Vagina (tissue), 2 donors: ENCODE data around the gene DLG2.

ENCODE experiments used
- CTCF ChIP-seq, 3 experiments: fragments of 450-650 bp in 2 of 3; fragments of 200-600 bp in 1 of 3; sonication (generic) in 1 of 3; IDR thresholded peaks; one replicate each; pipeline ENCODE4 v1.5.1; 2017 to 2019; ENCODE audit warnings: antibody characterized with exemption in 3 of 3, mild to moderate bottlenecking in 2 of 3, moderate library complexity in 2 of 3
- POLR2A ChIP-seq, 2 donors: fragments of 450-650 bp; IDR thresholded peaks; one replicate each; pipeline ENCODE4 v1.6.1; 2017; ENCODE audit warnings: antibody characterized with exemption in 2 of 2, mild to moderate bottlenecking in 2 of 2, moderate library complexity in 2 of 2
- POLR2AphosphoS5 ChIP-seq, 2 donors: sonication (generic); formaldehyde crosslinking; IDR thresholded peaks; one replicate each; pipeline ENCODE4 v1.9.0; 2017; ENCODE audit warnings: antibody characterized with exemption in 2 of 2, mild to moderate bottlenecking in 2 of 2, low read depth in 1 of 2; ENCODE audit not compliant: insufficient read depth in 1 of 2

GRCh38 chr11:83648610-83649527, 1978.3 kb downstream of the DLG2 start:
- TF ChIP-seq POLR2AphosphoS5 (IDR thresholded peaks at IDR 0.05; ENCODE audit: insufficient read depth in 1 of 2, low read depth in 1 of 2), result no peak
- TF ChIP-seq CTCF (IDR thresholded peaks at IDR 0.05), result no peak
- no peak for TF ChIP-seq POLR2A (IDR thresholded peaks at IDR 0.05)
